Body of pancreas (tissue), 4 donors: ENCODE results near the gene TGM2. TPM values are rescaled to one million over a fixed set of nuclear protein-coding genes. Genes with fewer than 3 reads are reported as not detected.
A peak's percentile ranks its signal among the peaks of the same experiment; 100 is the strongest.

ENCODE experiments used
- ATAC-seq: fragments of 150-250 bp; one replicate; pipeline ENCODE4 v1.9.1; 2016
- DNase-seq, 4 donors: peaks; one replicate each; pipeline ENCODE4 v3.0.0-alpha.2; 2019
- H3K27ac ChIP-seq, 4 donors: fragments of 200-600 bp; sonication (generic); 1 replicate in 3 of 4; 2 replicates in 1 of 4; pipeline versions ENCODE4 v1.5.1 to v1.6.1; 2016 to 2019; ENCODE audit warnings: mild to moderate bottlenecking in 1 of 4, mixed read lengths in 1 of 4, moderate library complexity in 1 of 4
- H3K27me3 ChIP-seq, 2 donors: fragments of 200-600 bp; sonication (generic); one replicate each; pipeline ENCODE4 v1.6.0; 2016; ENCODE audit warnings: mild to moderate bottlenecking in 1 of 2
- H3K36me3 ChIP-seq, 2 donors: fragments of 200-600 bp; sonication (generic); replicated peaks in 1 of 2; 2 replicates each; pipeline ENCODE4 v1.5.1; 2016; ENCODE audit warnings: low read depth in 2 of 2; ENCODE audit not compliant: insufficient read depth in 1 of 2
- H3K4me1 ChIP-seq: fragments of 200-600 bp; sonication (generic); one replicate; pipeline ENCODE4 v1.6.0; 2016
- H3K4me3 ChIP-seq, 2 donors: fragments of 200-600 bp; sonication (generic); 1 replicate in 1 of 2; 2 replicates in 1 of 2; pipeline ENCODE4 v1.5.1; 2016 to 2019
- H3K9me3 ChIP-seq, 3 donors: fragments of 200-600 bp; sonication (generic); 1 replicate in 2 of 3; 2 replicates in 1 of 3; pipeline ENCODE4 v1.5.1; 2016
- POLR2A ChIP-seq, 3 donors: fragments of 450-650 bp; IDR thresholded peaks; one replicate each; pipeline ENCODE4 v1.6.1; 2016; ENCODE audit warnings: antibody characterized with exemption in 3 of 3, mild to moderate bottlenecking in 2 of 3
- WGBS, 2 donors: methylation state at CpG; one replicate each; pipeline ENCODE4 v1.1.5; 2017; 5-methylcytosine and 5-hydroxymethylcytosine counted together
- intact Hi-C: fragments of 100-400 bp; cut with DNase I; formaldehyde crosslinking; loops from one replicate; pipeline ENCODE4 v1.15.1; 2023
- total RNA-seq, 2 donors: library from RNA; depleted of rRNA; stranded (reverse); fragments of >200 nt; gene quantifications; one replicate each; pipeline ENCODE4 v1.1.0, GENCODE V29; 2016
- TF ChIP-seq, protein P1 (sequence below), 7 experiments: fragments of 450-650 bp in 4 of 7; fragments of 200-600 bp in 3 of 7; sonication (generic) in 3 of 7; IDR thresholded peaks; one replicate each; pipeline ENCODE4 v1.5.1; 2016 to 2019; ENCODE audit warnings: antibody characterized with exemption in 7 of 7

The TGM2 gene
- total RNA-seq, 2 donors from 2014 or later: 17.1 to 27.5 TPM

DNA sequence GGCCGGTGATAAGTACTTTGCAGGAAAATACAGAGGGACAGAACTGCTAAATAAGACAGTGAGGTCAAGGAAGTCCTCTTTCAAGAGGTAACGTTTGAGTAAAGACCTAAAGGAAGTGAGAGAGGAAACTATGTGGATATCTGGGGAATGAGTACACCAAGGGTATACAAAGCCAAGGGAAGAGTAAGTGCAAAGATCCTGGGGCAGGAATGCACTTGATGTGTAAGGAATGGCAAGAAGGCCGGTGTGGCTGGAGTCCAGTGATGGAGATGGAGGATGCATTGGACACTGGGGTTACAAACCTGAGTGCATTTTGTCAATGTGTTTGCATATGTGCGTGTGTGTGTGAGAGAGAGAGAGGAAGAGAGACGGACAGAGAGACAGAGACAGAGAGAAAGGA lies 32.1 kb upstream of the TGM2 start:
- TF ChIP-seq, protein P1, sequence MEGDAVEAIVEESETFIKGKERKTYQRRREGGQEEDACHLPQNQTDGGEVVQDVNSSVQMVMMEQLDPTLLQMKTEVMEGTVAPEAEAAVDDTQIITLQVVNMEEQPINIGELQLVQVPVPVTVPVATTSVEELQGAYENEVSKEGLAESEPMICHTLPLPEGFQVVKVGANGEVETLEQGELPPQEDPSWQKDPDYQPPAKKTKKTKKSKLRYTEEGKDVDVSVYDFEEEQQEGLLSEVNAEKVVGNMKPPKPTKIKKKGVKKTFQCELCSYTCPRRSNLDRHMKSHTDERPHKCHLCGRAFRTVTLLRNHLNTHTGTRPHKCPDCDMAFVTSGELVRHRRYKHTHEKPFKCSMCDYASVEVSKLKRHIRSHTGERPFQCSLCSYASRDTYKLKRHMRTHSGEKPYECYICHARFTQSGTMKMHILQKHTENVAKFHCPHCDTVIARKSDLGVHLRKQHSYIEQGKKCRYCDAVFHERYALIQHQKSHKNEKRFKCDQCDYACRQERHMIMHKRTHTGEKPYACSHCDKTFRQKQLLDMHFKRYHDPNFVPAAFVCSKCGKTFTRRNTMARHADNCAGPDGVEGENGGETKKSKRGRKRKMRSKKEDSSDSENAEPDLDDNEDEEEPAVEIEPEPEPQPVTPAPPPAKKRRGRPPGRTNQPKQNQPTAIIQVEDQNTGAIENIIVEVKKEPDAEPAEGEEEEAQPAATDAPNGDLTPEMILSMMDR (IDR thresholded peaks at IDR 0.05): no peak
- no peak for TF ChIP-seq POLR2A (IDR thresholded peaks at IDR 0.05)
- H3K9me3 ChIP-seq: no peaks in the 10 kb centered on the region
- no peaks in the 10 kb centered on the region for H3K27me3 ChIP-seq
- intact Hi-C loops: no loop called here
- no peak for ATAC-seq
- H3K36me3 ChIP-seq: no peaks in the 10 kb centered on the region
- DNase-seq: no peak
- H3K4me3 ChIP-seq: no peak overlapping the region
- no peaks in the 10 kb centered on the region for H3K4me1 ChIP-seq
- peak overlapping the region in 2 of 4 donors; percentile 10 to 15 for H3K27ac ChIP-seq
- 57 to 65% methylated on average over 5 of the region's 5 CpGs for WGBS, 2 donors

GRCh38 chr20:38196592-38196991 lies 31.5 kb upstream of the TGM2 start:
- 55 to 60% methylated on average over 1 to 5 of the region's 5 CpGs for WGBS, 2 donors

DNA sequence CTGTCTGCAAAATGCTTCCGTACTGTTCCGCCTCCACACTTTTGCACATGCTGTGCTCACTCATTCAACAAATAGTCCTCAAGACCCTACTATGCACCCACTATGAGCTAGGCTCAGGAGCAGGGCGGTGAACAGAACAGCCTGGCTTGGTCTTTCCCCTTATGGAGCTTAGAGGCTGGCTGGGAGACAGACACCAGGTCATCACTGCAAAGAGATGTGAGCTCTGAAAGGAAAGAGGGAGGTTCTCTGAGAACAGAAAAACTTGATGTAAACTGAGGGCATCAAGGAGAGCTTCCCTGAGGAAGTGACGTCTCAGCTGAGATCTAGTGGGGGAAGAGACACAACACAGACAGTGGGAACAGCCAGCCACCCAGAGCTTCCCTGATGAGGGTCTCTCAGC lies 31.0 kb upstream of the TGM2 start:
- peak overlapping the region in 1 of 4 donors; percentile 30 for H3K27ac ChIP-seq
- DNase-seq (no peak), ATAC-seq (no peak)
- no peaks in the 10 kb centered on the region for H3K4me1 ChIP-seq
- no peaks in the 10 kb centered on the region for H3K27me3 ChIP-seq
- H3K36me3 ChIP-seq: no peaks in the 10 kb centered on the region
- TF ChIP-seq, protein P1 (IDR thresholded peaks at IDR 0.05): no peak
- no peak for TF ChIP-seq POLR2A (IDR thresholded peaks at IDR 0.05)
- no peak overlapping the region for H3K4me3 ChIP-seq
- H3K9me3 ChIP-seq: no peaks in the 10 kb centered on the region
- intact Hi-C loops: no loop called here
- 72 to 85% methylated on average over 4 of the region's 4 CpGs for WGBS, 2 donors

More at GRCh38 chr20:38196592-38196991, 31.5 kb upstream of the TGM2 start:
- no peak for TF ChIP-seq POLR2A (IDR thresholded peaks at IDR 0.05)
- TF ChIP-seq, protein P1 (IDR thresholded peaks at IDR 0.05): no peak
- no peaks in the 10 kb centered on the region for H3K27me3 ChIP-seq
- no peaks in the 10 kb centered on the region for H3K36me3 ChIP-seq
- no peak overlapping the region for H3K4me3 ChIP-seq
- peak; percentile 54 for ATAC-seq
- intact Hi-C loops: no loop called here
- H3K4me1 ChIP-seq: no peaks in the 10 kb centered on the region
- peak; percentile 27 to 69 (median 44) for DNase-seq
- H3K9me3 ChIP-seq: no peaks in the 10 kb centered on the region
- H3K27ac ChIP-seq: peak overlapping the region in 1 of 4 donors; percentile 30

DNA sequence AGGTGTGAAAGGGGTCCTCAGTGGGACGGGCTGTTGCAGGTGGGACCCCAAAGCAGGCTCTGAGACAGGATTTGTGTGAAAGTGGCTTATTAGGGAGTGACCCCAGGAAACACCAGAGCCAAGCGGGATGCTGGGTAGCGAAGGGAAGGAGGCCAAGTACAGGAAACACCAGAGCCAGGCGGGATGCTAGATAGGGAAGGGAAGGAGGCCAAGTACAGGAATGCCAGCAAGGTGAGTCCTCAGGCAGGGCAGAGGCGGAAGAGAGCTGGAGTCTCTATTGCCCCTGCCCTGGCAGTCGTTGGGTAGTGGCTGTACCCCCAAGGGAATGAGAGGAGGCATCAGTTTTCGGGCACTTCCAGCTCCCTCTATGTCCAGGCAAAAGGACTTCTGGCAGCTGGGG lies 30.5 kb upstream of the TGM2 start:
- no peak for DNase-seq
- Histone ChIP-seq H3K9me3 (no peaks in the 10 kb centered on the region), H3K36me3 (no peaks in the 10 kb centered on the region), H3K27ac (no peak overlapping the region), H3K27me3 (no peaks in the 10 kb centered on the region), H3K4me3 (no peak overlapping the region), H3K4me1 (no peaks in the 10 kb centered on the region)
- WGBS, 2 donors: 56 to 59% methylated on average over 7 of the region's 7 CpGs
- no peak for TF ChIP-seq POLR2A (IDR thresholded peaks at IDR 0.05)
- TF ChIP-seq, protein P1 (IDR thresholded peaks at IDR 0.05): no peak
- intact Hi-C loops: no loop called here
- ATAC-seq: no peak

- no peaks in the 10 kb centered on the region for H3K27me3 ChIP-seq
- intact Hi-C loops: no loop called here
- no peaks in the 10 kb centered on the region for H3K36me3 ChIP-seq
- TF ChIP-seq POLR2A (IDR thresholded peaks at IDR 0.05): no peak
- TF ChIP-seq, protein P1 (IDR thresholded peaks at IDR 0.05): no peak
- H3K4me3 ChIP-seq: no peak overlapping the region
- no peak for DNase-seq
- H3K4me1 ChIP-seq: no peaks in the 10 kb centered on the region
- WGBS, 2 donors: 57 to 79% methylated on average over 5 of the region's 5 CpGs
- H3K9me3 ChIP-seq: no peaks in the 10 kb centered on the region
- no peak for ATAC-seq
- no peak overlapping the region for H3K27ac ChIP-seq
These were observed 30.0 kb upstream of the TGM2 start for GRCh38 chr20:38194971-38195504.
